NOMO-1 treated with DMSO at 0.1 percent for 48 hours (cell line): Measurements from ENCODE around the gene UPK1A.
A peak's percentile ranks its signal among the peaks of the same experiment; 100 is the strongest.
"Not testable (repeated sequence)": the region's sequence is repeated elsewhere in the genome, so short reads cannot be mapped to it uniquely, and the experiment has no call there.

Experiments
- DNase-seq: peaks from one replicate; lab custom pipeline; 2025; ENCODE audit not compliant: unreplicated experiment; lab: John Stamatoyannopoulos, UW

Gene UPK1A

DNA sequence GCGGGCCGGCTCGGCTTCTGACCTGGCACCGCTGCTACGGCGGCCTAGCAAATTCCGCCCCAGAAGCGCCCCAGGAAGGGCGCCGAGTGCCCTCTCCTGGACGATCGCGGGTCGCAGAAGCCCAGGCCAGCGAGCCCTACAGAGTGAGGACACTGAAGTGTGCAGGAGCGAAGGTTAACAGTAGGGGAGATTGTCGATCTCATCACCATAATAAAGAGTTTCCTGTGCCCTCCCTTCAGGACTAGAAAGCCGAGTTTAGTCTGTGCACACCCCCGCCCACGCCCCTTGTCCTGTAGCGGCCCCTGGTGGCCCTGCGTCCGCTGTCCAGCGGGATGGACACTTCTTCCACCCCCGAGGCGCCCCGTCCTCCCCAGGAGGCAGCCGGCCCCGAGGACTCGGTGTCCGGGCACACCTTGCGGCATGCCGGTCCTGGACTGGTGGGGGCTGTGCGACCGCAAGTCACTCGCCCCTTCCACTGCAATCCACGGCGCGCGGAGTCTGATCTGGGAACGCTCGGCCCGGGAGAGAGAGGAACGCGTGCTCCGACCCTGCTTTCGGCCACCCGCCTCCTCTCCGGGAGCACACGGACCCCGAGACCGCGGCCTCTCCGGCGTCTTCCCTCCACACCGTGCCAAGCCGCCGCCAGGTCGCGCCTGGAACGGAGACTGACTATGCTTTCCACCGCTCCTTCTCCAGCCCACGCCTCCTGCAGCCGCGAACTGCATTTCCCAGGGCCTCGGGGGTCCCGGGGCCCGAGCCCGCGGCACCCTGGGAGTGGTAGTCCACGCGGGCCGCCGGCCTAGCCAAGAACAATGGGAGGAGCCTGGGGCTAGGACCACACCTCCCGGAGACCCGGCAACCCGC lies 50.7 kb downstream of the UPK1A start:
- DNase-seq, result peak; percentile 95

DNA sequence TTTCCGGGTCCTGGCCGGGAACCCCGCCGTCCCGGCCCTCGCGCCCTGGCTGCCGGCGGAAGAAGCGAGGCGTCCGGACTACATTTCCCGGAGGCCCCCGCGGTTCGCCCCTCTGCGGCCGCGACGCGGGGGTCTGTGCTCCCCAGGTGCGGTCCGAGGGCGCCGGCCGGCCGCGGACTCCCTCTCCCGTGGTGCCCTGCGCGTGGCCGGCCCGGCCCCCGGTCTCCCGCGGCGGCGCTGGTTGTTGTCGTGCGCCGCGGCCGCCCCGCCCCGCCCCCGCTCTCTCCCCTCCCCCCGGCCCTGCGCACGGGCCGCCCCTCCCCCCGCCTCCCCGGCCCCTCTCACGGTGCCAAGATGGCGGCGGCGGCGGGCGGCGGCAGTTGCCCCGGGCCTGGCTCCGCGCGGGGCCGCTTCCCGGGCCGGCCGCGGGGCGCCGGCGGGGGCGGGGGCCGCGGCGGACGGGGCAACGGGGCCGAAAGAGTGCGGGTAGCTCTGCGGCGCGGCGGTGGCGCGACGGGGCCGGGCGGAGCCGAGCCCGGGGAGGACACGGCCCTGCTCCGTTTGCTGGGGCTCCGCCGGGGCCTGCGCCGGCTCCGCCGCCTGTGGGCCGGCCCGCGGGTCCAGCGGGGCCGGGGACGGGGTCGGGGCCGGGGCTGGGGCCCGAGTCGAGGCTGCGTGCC lies 51.5 kb downstream of the UPK1A start, which contains the start of gene KMT2B:
TSS of gene KMT2B (plus strand) at position 339 of the 680 bp plus-strand sequence. CDS start at position 355, 16 bp downstream.
- no peak for DNase-seq

DNA sequence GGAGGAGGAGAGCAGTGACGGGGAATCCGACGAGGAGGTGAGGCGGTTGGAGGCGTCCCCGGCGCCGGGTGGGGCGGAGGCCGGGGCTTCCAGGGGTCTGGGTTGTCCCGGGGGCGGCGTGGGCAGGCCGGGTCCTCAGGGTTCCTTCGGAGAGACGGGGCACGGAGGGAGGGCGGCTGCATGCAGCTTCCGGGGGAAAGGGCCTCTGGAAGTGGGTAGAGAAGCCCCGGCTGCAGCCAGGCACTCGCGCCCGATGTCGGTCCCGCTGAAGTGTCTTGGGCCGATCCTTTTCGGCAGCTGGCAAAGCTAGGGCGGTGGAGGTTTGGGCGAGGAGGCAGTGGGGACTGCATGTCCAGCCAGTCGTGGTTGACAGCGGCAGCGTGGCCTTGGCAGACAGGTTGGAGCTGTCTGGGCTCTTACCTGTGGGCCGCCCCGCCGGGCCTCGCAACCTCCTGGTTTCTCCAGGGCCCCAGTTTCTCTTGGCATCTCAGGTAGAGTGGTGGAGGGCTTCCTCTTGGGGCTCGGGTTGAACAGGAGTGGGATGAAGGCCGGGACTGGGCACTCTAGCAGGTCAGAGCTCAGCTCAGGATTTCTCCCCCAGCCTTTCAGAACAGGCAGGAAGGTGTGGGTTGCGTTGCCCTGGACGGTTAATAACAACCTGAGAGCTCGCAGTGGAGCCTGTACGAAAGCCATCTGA lies 52.2 kb downstream of the UPK1A start:
- no peak for DNase-seq

DNA sequence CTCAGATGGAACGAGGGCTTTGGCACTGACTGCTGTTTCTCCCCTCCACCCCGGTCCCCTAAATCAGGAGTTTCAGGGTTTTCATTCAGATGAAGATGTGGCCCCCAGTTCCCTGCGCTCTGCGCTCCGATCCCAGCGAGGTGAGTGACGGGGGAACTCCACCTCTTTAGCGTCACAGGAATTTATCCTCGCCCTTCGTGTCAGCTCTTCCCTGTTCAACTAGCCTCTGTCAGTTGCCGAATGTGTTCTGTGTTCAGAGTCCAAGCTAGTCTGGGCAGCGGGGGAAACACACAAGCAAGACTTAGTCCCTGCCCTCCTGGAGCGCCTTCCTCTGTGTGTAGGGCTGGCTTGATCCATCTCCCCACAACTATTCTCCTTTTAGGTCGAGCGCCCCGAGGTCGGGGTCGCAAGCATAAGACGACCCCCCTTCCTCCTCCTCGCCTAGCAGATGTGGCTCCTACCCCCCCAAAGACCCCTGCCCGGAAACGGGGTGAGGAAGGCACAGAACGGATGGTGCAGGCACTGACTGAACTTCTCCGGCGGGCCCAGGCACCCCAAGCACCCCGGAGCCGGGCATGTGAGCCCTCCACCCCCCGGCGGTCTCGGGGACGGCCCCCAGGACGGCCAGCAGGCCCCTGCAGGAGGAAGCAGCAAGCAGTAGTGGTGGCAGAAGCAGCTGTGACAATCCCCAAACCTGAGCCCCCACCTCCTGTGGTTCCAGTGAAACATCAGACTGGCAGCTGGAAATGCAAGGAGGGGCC lies 53.3 kb downstream of the UPK1A start:
- no peak for DNase-seq

DNA sequence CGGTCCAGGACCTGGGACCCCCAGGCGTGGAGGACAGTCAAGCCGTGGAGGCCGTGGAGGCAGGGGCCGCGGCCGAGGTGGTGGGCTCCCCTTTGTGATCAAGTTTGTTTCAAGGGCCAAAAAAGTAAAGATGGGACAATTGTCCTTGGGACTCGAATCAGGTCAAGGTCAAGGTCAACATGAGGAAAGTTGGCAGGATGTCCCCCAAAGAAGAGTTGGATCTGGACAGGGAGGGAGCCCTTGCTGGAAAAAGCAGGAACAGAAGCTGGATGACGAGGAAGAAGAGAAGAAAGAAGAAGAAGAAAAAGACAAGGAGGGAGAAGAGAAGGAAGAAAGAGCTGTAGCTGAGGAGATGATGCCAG lies 53.8 kb downstream of the UPK1A start:
- no peak for DNase-seq

DNA sequence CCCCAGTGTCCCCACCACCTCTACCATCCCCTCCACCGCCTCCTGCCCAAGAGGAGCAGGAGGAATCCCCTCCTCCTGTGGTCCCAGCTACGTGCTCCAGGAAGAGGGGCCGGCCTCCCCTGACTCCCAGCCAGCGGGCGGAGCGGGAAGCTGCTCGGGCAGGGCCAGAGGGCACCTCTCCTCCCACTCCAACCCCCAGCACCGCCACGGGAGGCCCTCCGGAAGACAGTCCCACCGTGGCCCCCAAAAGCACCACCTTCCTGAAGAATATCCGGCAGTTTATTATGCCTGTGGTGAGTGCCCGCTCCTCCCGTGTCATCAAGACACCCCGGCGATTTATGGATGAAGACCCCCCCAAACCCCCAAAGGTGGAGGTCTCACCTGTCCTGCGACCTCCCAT lies 54.3 kb downstream of the UPK1A start:
- no peak for DNase-seq

DNA sequence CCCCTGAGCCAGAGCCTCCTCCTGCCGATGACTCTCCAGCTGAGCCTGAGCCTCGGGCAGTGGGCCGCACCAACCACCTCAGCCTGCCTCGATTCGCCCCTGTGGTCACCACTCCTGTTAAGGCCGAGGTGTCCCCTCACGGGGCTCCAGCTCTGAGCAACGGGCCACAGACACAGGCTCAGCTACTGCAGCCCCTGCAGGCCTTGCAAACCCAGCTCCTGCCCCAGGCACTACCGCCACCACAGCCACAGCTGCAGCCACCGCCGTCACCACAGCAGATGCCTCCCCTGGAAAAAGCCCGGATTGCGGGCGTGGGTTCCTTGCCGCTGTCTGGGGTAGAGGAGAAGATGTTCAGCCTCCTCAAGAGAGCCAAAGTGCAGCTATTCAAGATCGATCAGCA lies 55.1 kb downstream of the UPK1A start:
- no peak for DNase-seq

DNA sequence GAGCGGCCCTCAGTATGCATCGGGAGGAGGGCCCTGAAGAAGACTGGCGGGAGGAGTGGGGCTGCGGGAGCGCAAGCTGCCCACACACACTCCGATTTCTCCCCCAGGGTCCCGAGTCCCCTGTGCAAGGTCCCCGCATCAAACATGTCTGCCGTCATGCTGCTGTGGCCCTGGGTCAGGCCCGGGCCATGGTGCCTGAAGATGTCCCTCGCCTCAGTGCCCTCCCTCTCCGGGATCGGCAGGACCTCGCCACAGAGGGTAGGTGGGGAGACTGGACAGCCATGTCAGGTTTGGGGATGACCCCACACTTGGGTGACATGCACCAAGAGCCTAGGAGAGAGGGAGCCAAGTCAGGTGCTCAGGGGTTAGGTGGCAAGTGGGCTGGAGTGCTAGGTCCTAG lies 56.1 kb downstream of the UPK1A start:
- no peak for DNase-seq

DNA sequence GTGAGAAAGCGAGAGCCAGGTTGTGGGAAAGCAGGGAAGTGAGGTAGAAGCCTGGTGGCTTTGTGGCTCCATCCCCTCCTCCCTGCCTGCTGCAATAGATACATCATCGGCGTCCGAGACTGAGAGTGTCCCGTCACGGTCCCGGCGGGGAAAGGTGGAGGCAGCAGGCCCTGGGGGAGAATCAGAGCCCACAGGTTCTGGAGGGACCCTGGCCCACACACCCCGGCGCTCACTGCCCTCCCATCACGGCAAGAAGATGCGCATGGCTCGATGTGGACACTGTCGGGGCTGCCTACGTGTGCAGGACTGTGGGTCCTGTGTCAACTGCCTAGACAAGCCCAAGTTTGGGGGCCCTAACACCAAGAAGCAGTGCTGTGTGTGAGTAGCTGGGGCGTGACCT lies 56.6 kb downstream of the UPK1A start:
- no peak for DNase-seq

DNA sequence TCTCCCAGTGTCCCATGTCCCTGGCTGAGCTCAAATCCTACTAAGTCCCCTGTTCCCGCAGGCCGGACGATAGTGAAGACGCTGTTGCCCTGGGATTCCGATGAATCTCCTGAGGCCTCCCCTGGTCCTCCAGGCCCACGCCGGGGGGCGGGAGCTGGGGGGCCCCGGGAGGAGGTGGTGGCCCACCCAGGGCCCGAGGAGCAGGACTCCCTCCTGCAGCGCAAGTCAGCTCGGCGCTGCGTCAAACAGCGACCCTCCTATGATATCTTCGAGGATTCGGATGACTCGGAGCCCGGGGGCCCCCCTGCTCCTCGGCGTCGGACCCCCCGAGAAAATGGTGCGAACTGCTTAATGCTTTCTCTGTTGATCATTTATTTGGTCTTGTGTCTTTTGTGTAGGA lies 57.4 kb downstream of the UPK1A start:
- no peak for DNase-seq

DNA sequence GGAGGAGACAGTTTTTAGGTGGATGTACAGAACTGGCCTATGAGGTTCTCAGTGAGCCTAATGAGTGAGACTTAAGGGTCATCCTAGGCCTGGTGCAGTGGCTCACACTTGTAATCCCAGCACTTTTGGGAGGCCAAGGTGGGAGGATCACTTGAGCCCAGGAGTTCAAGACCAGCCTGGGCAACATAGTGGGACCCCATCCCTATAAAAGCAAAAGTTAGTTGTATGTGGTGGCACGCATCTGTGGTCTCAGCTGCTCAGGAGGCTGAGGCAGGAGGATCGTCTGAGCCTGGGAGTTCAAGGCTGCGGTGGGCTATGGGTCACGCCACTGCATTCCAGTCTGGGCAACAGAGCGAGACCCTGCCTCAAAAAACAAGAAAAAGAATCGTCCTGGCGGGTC lies 57.8 kb downstream of the UPK1A start:
- not testable (repeated sequence) for DNase-seq

DNA sequence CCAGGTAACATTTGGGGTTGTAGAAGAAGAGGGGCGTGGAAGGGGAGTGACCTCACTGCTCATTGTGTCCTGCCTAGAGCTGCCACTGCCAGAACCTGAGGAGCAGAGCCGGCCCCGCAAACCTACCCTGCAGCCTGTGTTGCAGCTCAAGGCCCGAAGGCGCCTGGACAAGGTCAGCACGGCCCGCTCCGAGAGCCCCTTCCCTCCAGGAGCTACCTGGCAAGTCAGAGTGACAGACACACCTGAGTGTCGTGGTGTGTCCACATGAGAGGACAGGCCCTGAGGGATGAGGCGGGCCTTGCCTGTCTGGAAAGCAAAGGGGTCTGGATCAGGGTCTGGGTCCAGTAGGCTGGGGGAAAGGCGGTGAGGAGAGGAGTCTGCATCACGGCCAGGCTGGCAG lies 58.2 kb downstream of the UPK1A start:
- DNase-seq, result no peak

DNA sequence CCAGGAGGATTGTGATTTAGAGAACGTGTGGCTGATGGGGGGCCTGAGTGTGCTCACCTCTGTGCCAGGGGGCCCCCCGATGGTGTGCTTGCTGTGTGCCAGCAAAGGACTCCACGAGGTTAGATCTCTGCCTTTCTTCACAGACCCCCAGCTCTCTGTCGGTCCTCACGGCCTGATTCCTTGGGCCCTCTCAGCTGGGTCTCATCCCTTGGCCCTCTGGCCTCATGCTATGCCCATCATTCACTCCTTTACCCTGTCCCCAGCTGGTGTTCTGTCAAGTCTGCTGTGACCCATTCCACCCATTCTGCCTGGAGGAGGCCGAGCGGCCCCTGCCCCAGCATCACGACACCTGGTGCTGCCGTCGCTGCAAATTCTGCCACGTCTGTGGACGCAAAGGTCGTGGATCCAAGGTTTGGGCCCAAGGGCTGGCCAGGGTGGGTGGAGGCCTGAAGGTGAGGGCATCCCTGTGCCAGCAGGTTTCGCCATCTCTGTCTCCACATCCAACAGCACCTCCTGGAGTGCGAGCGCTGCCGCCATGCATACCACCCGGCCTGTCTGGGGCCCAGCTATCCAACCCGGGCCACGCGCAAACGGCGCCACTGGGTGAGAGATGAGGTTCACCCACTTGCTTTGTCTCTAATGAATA lies 59.0 kb downstream of the UPK1A start:
- DNase-seq, result no peak

DNA sequence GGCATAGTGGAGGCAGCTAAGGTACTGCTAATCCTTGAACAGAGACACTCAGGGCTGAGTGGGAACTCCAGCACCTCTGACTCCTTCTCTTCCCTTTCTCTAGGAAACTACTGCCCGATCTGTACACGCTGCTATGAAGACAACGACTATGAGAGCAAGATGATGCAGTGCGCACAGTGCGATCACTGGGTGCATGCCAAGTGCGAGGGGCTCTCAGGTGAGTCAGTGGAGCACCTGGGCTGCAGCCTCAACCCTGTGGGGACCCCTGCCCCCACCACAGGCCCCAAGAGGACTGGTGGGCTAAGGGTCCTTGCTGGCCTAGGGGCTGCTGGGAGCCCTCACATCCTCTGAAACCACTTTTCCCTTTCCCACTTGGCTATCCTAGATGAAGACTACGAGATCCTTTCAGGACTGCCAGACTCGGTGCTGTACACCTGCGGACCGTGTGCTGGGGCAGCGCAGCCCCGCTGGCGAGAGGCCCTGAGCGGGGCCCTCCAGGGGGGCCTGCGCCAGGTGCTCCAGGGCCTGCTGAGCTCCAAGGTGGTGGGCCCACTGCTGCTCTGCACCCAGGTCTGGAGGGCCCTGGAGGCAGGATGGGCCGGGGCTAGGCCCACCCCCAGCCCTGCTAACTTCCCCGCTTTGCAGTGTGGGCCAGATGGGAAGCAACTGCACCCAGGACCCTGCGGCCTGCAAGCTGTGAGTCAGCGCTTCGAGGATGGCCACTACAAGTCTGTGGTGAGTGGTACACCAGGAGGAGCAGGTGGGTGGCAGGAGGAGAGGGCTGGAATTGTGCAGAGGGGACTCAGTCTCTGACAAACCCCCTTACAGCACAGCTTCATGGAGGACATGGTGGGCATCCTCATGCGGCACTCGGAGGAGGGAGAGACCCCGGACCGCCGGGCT lies 61.0 kb downstream of the UPK1A start:
- DNase-seq, result no peak
